Ovary (tissue), 9 donors: ENCODE data around the gene LYPD3. TPM values are rescaled to one million over a fixed set of nuclear protein-coding genes. Genes with fewer than 3 reads are reported as not detected.

ENCODE experiments used
- DNase-seq, 5 donors: peaks; one replicate each; pipeline ENCODE4 v3.0.0-alpha.2; 2019 to 2020
- H3K27ac ChIP-seq, 2 donors: fragments of 200-600 bp; one replicate each; pipeline versions ENCODE4 v1.5.1 to v1.8.0; 2019 to 2022
- H3K27me3 ChIP-seq: fragments of 200-600 bp; one replicate; pipeline ENCODE4 v1.8.0; 2022
- H3K36me3 ChIP-seq: fragments of 200-600 bp; sonication (generic); one replicate; pipeline ENCODE4 v1.5.1; 2019
- H3K4me1 ChIP-seq: one replicate; pipeline ENCODE4 v1.8.1; 2013; ENCODE audit warnings: mild to moderate bottlenecking, moderate library complexity; ENCODE audit not compliant: insufficient read depth
- H3K4me3 ChIP-seq: fragments of 200-600 bp; sonication (generic); one replicate; pipeline ENCODE4 v1.5.1; 2017
- H3K9me3 ChIP-seq, 2 donors: fragments of 200-600 bp in 1 of 2; sonication (generic) in 1 of 2; one replicate each; pipeline versions ENCODE4 v1.5.1 to v1.8.1; 2013 to 2019; ENCODE audit warnings: mild to moderate bottlenecking in 1 of 2, moderate library complexity in 1 of 2
- CTCF ChIP-seq, 3 donors: fragments of 450-650 bp in 2 of 3; fragments of 200-600 bp in 1 of 3; IDR thresholded peaks; one replicate each; pipeline versions ENCODE4 v1.5.1 to v1.8.0; 2016 to 2022; ENCODE audit warnings: antibody characterized with exemption in 3 of 3, mild to moderate bottlenecking in 1 of 3
- EP300 ChIP-seq: sonication (generic); formaldehyde crosslinking; IDR thresholded peaks from one replicate; pipeline ENCODE4 v1.6.1; 2017; ENCODE audit warnings: antibody characterized with exemption
- POLR2A ChIP-seq: fragments of 450-650 bp; IDR thresholded peaks from one replicate; pipeline ENCODE4 v1.6.1; 2017; ENCODE audit warnings: antibody characterized with exemption, mild to moderate bottlenecking, moderate library complexity
- WGBS, 3 donors: extraction: QIAGEN DNeasy Blood & Tissue Kit in 1 of 3; methylation state at CpG; one replicate each; pipeline versions ENCODE4 v1.1.5 to v1.1.7; 2013 to 2017; 5-methylcytosine and 5-hydroxymethylcytosine counted together
- intact Hi-C, 4 donors: fragments of 100-400 bp; cut with DNase I; formaldehyde crosslinking; loops; one replicate each; pipeline versions ENCODE4 v1.11.0 to v1.15.1; 2022 to 2023
- polyA plus RNA-seq, 2 donors: library from polyadenylated mRNA; stranded (reverse); fragments of 200-250 nt in 1 of 2; fragments of 350-450 nt in 1 of 2; fragmentation: Illumina TruSeq in 1 of 2; extraction: RNeasy Lipid Tissue Mini Kit (QIAGEN cat#74804) in 1 of 2; gene quantifications; one replicate each; pipeline ENCODE4 v1.2.3, GENCODE V29; 2013 to 2014
- total RNA-seq, 7 donors: library from RNA; depleted of rRNA in 2 of 7; stranded (reverse); fragments of >200 nt in 2 of 7; fragmentation: NEBNext Ultra II Directional in 3 of 7; extraction: Animal tissue kit (Norgen Biotek cat#: 25700) in 3 of 7; gene quantifications; one replicate each; pipeline versions ENCODE4 v1.1.0 to v1.2.4, GENCODE V29; 2016 to 2023
- donor health status: DM: no; HTN: no; CAD: no; lungs with moderate emphysema.
- donor health status: DM: no; HTN: no; CAD: no.
- donor health status: Bipolar disorder and iron deficiency.
- donor health status: DM: yes; HTN: yes; CAD: no.
- donor health status: DM: no; HTN: no; CAD: no.
- donor health status: DM: yes; HTN: yes; CAD: no.

The LYPD3 gene
- total and polyA plus RNA-seq, 9 donors, result 1.8 to 15.1 (median 4.0) TPM

GRCh38 chr19:43483281-43483680 lies 17.9 kb upstream of the LYPD3 start:
- Histone ChIP-seq H3K9me3 (no peaks in the 10 kb centered on the region), H3K27me3 (no peaks in the 10 kb centered on the region), H3K27ac (no peak overlapping the region), H3K36me3 (no peaks in the 10 kb centered on the region), H3K4me3 (no peak overlapping the region), H3K4me1 (no peaks in the 10 kb centered on the region)
- no peak for DNase-seq
- intact Hi-C loops, result no loop called here
- no peak for TF ChIP-seq POLR2A
- TF ChIP-seq CTCF (IDR thresholded peaks at IDR 0.05), result no peak
- no peak for TF ChIP-seq EP300
- WGBS, 3 donors, result 91 to 95% (median 94%) methylated on average over 6 of the region's 6 CpGs

- H3K36me3 ChIP-seq, result no peaks in the 10 kb centered on the region
- H3K4me3 ChIP-seq, result no peak overlapping the region
- 83 to 90% (median 84%) methylated on average over 4 of the region's 4 CpGs for WGBS, 3 donors
- H3K27me3 ChIP-seq, result no peaks in the 10 kb centered on the region
- intact Hi-C loops, result no loop called here
- no peaks in the 10 kb centered on the region for H3K4me1 ChIP-seq
- TF ChIP-seq POLR2A, result no peak
- no peak for TF ChIP-seq EP300
- no peak for TF ChIP-seq CTCF (IDR thresholded peaks at IDR 0.05)
- no peak for DNase-seq
- H3K27ac ChIP-seq, result no peak overlapping the region
- H3K9me3 ChIP-seq, result no peaks in the 10 kb centered on the region
Measured at GRCh38 chr19:43482193-43482592, 16.8 kb upstream of the LYPD3 start.

- 72 to 81% (median 79%) methylated on average over 6 of the region's 6 CpGs for WGBS, 3 donors
- DNase-seq, result no peak
- no peak for TF ChIP-seq CTCF (IDR thresholded peaks at IDR 0.05)
- Histone ChIP-seq H3K27ac (no peak overlapping the region), H3K4me3 (no peak overlapping the region), H3K27me3 (no peaks in the 10 kb centered on the region), H3K4me1 (no peaks in the 10 kb centered on the region), H3K9me3 (no peaks in the 10 kb centered on the region), H3K36me3 (no peaks in the 10 kb centered on the region)
- intact Hi-C loops, result no loop called here
Measured at GRCh38 chr19:43481701-43482100, 16.3 kb upstream of the LYPD3 start.

- DNase-seq, result no peak
- H3K4me1 ChIP-seq, result no peaks in the 10 kb centered on the region
- no peak for TF ChIP-seq POLR2A
- TF ChIP-seq EP300, result no peak
- H3K36me3 ChIP-seq, result no peaks in the 10 kb centered on the region
- intact Hi-C loops, result no loop called here
- 94 to 97% (median 97%) methylated on average over 3 of the region's 3 CpGs for WGBS, 3 donors
- H3K27ac ChIP-seq, result no peak overlapping the region
- no peaks in the 10 kb centered on the region for H3K27me3 ChIP-seq
- H3K4me3 ChIP-seq, result no peak overlapping the region
- no peaks in the 10 kb centered on the region for H3K9me3 ChIP-seq
Measured at GRCh38 chr19:43480574-43480973, 15.2 kb upstream of the LYPD3 start.

- TF ChIP-seq CTCF (IDR thresholded peaks at IDR 0.05) (no peak), POLR2A (no peak), EP300 (no peak)
- 92 to 94% (median 92%) methylated on average over 4 of the region's 4 CpGs for WGBS, 3 donors
- H3K4me3 ChIP-seq, result no peak overlapping the region
- H3K4me1 ChIP-seq, result no peaks in the 10 kb centered on the region
- intact Hi-C loops, result no loop called here
- H3K36me3 ChIP-seq, result no peaks in the 10 kb centered on the region
- H3K27ac ChIP-seq, result no peak overlapping the region
- no peaks in the 10 kb centered on the region for H3K9me3 ChIP-seq
- no peaks in the 10 kb centered on the region for H3K27me3 ChIP-seq
- no peak for DNase-seq
Measured at GRCh38 chr19:43479961-43480561, 14.7 kb upstream of the LYPD3 start.
